Testis (tissue), 3 donors: ENCODE data around the gene LGALS9. TPM values are rescaled to one million over a fixed set of nuclear protein-coding genes. Genes with fewer than 3 reads are reported as not detected.
"Not testable (repeated sequence)": the region's sequence is repeated elsewhere in the genome, so short reads cannot be mapped to it uniquely, and the experiment has no call there.

Source experiments
- DNase-seq: peaks from one replicate; pipeline ENCODE4 v3.0.0-alpha.2; 2019
- H3K27ac ChIP-seq, 2 donors: fragments of 200-600 bp; sonication (generic); one replicate each; pipeline ENCODE4 v1.5.1; 2019
- H3K27me3 ChIP-seq: fragments of 200-600 bp; sonication (generic); one replicate; pipeline ENCODE4 v1.5.1; 2019
- H3K36me3 ChIP-seq: fragments of 200-600 bp; sonication (generic); one replicate; pipeline ENCODE4 v1.5.1; 2017; ENCODE audit warnings: low read depth; ENCODE audit errors: missing control alignments
- H3K4me1 ChIP-seq: fragments of 200-600 bp; sonication (generic); one replicate; pipeline ENCODE4 v1.5.1; 2019
- H3K4me3 ChIP-seq, 2 donors: fragments of 200-600 bp; sonication (generic); one replicate each; pipeline ENCODE4 v1.5.1; 2017 to 2019
- H3K9me3 ChIP-seq: fragments of 200-600 bp; sonication (generic); one replicate; pipeline ENCODE4 v1.5.1; 2017
- CTCF ChIP-seq, 3 experiments: fragments of 450-650 bp in 2 of 3; fragments of 200-600 bp in 1 of 3; sonication (generic) in 1 of 3; IDR thresholded peaks; one replicate each; pipeline ENCODE4 v1.5.1; 2016 to 2019; ENCODE audit warnings: antibody characterized with exemption in 3 of 3, mild to moderate bottlenecking in 2 of 3, moderate library complexity in 1 of 3
- POLR2A ChIP-seq: fragments of 450-650 bp; IDR thresholded peaks from one replicate; pipeline ENCODE4 v1.6.1; 2017; ENCODE audit warnings: antibody characterized with exemption, mild to moderate bottlenecking, moderate library complexity
- WGBS, 2 donors: methylation state at CpG; one replicate each; pipeline ENCODE4 v1.1.5; 2018; 5-methylcytosine and 5-hydroxymethylcytosine counted together
- intact Hi-C: fragments of 100-400 bp; cut with DNase I; formaldehyde crosslinking; loops from one replicate; pipeline ENCODE4 v1.15.1; 2023; ENCODE audit warnings: low total_unique reads
- polyA plus RNA-seq: library from polyadenylated mRNA; stranded (reverse); fragments of 350-450 nt; fragmentation: Illumina TruSeq; extraction: RNeasy Lipid Tissue Mini Kit (QIAGEN cat#74804); gene quantifications from one replicate; pipeline ENCODE4 v1.2.3, GENCODE V29; 2014; ENCODE audit warnings: low read depth, low replicate concordance; ENCODE audit not compliant: insufficient read depth
- total RNA-seq, 2 donors: library from RNA; depleted of rRNA; stranded (reverse); fragments of >200 nt; gene quantifications; one replicate each; pipeline ENCODE4 v1.2.3, GENCODE V29; 2016

The LGALS9 gene
- total and polyA plus RNA-seq, 3 donors from 2014 or later: 7.2 to 27.5 (median 7.4) TPM

DNA sequence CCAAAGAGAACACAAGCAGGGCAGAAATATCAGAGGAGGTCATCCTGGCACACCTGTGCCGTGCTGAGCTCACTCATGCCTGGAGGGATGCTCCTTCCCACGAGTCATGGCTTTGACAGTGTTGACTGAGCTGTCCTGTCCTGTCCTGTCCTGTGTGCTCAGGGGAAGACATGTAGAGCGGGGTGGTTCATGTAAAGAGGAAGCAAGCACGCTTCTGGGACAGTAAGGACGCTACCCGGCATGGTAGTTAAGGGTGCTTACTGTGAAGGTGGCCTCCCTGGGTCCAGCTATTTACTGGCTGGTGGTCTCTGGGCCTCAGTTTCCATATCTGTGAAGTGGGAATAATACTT, 398 bp downstream of the LGALS9 start:
- TF ChIP-seq POLR2A: no peak
- TF ChIP-seq CTCF (IDR thresholded peaks at IDR 0.05): no peak
- 77 to 90% methylated on average over 6 of the region's 6 CpGs for WGBS, 2 donors
- H3K4me3 ChIP-seq: no peak overlapping the region
- H3K36me3 ChIP-seq: no peaks in the 10 kb centered on the region
- no peaks in the 10 kb centered on the region for H3K9me3 ChIP-seq
- H3K27ac ChIP-seq: peak overlapping the region in 1 of 2 donors; percentile 29
- H3K27me3 ChIP-seq: no peaks in the 10 kb centered on the region
- intact Hi-C loops: no loop called here
- no peak for DNase-seq
- H3K4me1 ChIP-seq: peaks cover 19% of the 10 kb centered on the region

DNA sequence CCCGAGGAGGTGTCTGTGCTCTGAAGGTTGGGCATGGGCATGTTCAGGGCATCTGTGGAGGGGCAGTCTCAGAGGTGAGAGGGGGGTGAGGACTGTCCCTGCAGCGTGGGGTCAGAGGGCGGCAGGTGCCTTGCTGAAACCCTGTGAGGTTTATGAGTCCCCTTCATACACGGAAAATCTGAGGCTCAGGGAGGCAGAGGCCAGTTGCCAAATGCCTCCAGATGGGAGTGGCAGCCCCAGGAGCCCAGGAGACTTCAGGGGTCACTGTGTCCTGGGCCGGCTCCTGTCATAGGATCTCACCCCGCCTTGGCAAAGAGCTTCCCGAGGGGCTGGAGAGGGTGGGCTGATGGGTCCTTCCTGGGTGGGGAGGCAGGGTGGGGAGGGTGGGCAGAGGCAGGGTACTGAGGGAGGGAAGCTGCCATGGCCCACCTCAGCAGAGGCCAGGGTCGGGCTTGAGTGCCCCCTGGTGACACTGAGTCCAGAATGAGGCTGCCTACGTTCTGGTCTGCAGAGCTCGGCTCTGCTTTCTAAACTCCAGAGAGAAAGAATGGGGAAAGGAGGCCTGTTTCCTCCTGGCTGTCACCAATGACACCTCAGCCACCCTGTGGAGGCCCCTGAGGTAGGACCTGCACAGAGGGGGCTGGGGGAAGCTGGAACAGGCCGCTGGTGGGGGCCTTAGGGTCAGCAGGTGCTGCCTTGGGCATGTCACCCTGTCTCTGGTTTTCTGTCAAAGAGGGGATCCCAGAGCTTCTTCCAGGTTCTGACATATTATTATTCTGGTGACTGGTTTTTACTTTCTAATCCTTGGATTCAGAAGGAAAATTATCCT, 1.1 kb downstream of the LGALS9 start:
- no peak for TF ChIP-seq POLR2A
- TF ChIP-seq CTCF (IDR thresholded peaks at IDR 0.05): no peak
- Histone ChIP-seq H3K9me3 (no peaks in the 10 kb centered on the region), H3K36me3 (no peaks in the 10 kb centered on the region), H3K4me3 (no peak overlapping the region), H3K4me1 (peaks cover 19% of the 10 kb centered on the region), H3K27ac (peak overlapping the region; percentile 28 to 31), H3K27me3 (no peaks in the 10 kb centered on the region)
- DNase-seq: no peak
- intact Hi-C loops: no loop called here
- WGBS, 2 donors: 67 to 84% methylated on average over 5 to 11 of the region's 11 CpGs

- H3K4me1 ChIP-seq: peaks cover 19% of the 10 kb centered on the region
- 30% methylated on average over 9 of the region's 9 CpGs; no CpG with 5 or more reads in 1 of the 2 donors for WGBS, 2 donors
- H3K36me3 ChIP-seq, H3K9me3 ChIP-seq, H3K4me3 ChIP-seq, H3K27me3 ChIP-seq, intact Hi-C loops: not testable (repeated sequence)
- peak; percentile 72 for DNase-seq
- H3K27ac ChIP-seq: peak overlapping the region; percentile 28 to 31
Measured at GRCh38 chr17:27632766-27633165, 1.8 kb downstream of the LGALS9 start.

DNA sequence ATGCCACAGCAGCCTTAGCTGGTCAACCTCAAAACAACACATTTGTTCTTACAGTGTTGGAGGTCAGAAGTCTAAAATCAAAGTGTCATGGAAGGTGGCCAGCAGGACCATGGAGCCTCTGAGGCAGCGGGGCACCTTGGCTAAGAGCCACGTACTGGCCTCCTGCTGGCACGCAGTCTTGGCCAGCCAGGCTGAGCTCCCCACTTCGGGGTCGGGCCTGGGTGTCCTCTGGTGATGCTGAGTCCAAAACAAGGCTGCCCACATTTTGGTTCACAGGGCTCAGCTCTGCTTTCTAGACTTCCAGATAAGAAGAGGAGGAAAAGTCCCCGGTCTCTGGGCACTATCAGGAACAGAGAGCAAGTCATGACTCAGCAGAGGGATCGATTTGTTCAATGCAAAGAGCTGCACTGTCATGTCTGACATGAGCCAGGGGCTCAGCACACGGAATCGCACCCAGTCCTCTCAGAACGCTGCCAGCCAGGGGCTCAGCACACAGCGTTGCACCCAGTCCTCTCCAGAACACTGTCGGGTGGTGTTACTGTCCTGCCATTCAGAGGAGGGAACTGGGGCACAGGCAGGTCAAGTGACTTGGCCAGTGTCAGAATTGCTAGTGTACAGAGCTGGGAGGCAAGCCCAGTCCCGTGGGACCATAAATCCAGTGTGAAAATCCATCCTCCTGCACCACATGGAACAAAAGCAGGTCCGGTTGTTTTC, 2.5 kb downstream of the LGALS9 start:
- WGBS, 2 donors: 48 to 50% methylated on average over 9 to 14 of the region's 14 CpGs
- intact Hi-C loops: no loop called here
- Histone ChIP-seq H3K4me1 (peaks cover 19% of the 10 kb centered on the region), H3K9me3 (no peaks in the 10 kb centered on the region), H3K27ac (peak overlapping the region in 1 of 2 donors; percentile 50), H3K36me3 (no peaks in the 10 kb centered on the region), H3K27me3 (no peaks in the 10 kb centered on the region), H3K4me3 (no peak overlapping the region)
- TF ChIP-seq CTCF (IDR thresholded peaks at IDR 0.05) (no peak), POLR2A (no peak)
- DNase-seq: peak; percentile 63

DNA sequence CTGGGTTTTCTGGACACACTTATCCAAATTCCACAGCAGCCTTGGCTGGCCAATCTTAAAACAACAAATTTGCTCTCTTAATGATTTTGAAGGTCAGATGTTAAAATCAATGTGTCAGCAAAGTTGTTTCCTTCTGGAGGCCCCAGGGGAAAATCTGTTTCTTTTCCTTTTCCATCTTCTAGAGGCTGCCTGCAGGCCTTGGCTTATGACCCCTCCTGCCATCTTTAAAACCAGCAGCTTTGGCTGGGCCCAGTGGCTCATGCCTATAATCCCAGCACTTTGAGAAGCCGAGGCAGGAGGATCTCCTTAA, 3.0 kb downstream of the LGALS9 start:
- no peak overlapping the region for H3K4me3 ChIP-seq
- H3K36me3 ChIP-seq: no peaks in the 10 kb centered on the region
- TF ChIP-seq CTCF (IDR thresholded peaks at IDR 0.05): no peak
- TF ChIP-seq POLR2A: no peak
- peaks cover 19% of the 10 kb centered on the region for H3K4me1 ChIP-seq
- no peaks in the 10 kb centered on the region for H3K9me3 ChIP-seq
- intact Hi-C loops: no loop called here
- DNase-seq: no peak
- 43 to 81% methylated on average over 1 of the region's 1 CpG for WGBS, 2 donors
- no peaks in the 10 kb centered on the region for H3K27me3 ChIP-seq
- H3K27ac ChIP-seq: peak overlapping the region in 1 of 2 donors; percentile 42
